IMR-90 (cell line): ENCODE data around the gene PCP2. TPM values are rescaled to one million over a fixed set of nuclear protein-coding genes. Genes with fewer than 3 reads are reported as not detected.

ENCODE experiments used
- ATAC-seq: fragments of 200-7000 bp; cut with Tn5 transposase; 2 replicates; pipeline ENCODE4 v1.9.1; 2020; ENCODE audit warnings: low read depth, mild to moderate bottlenecking, moderate library complexity
- BruUV-seq: library from RNA; stranded (reverse); fragments of 400-500 nt; replicated peaks from 2 replicates; lab custom pipeline; 2021; lab: Mats Ljungman, UMichigan
- CTCF ChIA-PET: fragments of 300-600 bp; formaldehyde crosslinking; extraction: SDS; loops from one replicate; lab custom pipeline; 2021; ENCODE audit warnings: antibody characterized with exemption; lab: Yijun Ruan, JAX
- POLR2A ChIA-PET: fragments of 300-600 bp; sonication (Branson Sonifier 250); formaldehyde crosslinking; loops from one replicate; lab custom pipeline; 2022; ENCODE audit warnings: antibody characterized with exemption; ENCODE audit not compliant: unreplicated experiment; lab: Charles Lee
- DNase-seq: peaks from one replicate; pipeline ENCODE4 v3.0.0; 2013
- H2AFZ ChIP-seq: replicated peaks from 2 replicates; pipeline ENCODE3; 2013; ENCODE audit warnings: low read length, mild to moderate bottlenecking; ENCODE audit not compliant: poor library complexity
- H2AK5ac ChIP-seq: 2 replicates; pipeline ENCODE4 v1.6.1; 2013; ENCODE audit warnings: low read depth, low read length, inconsistent platforms
- H2AK9ac ChIP-seq: replicated peaks from 2 replicates; pipeline ENCODE3; 2013; ENCODE audit warnings: mild to moderate bottlenecking, low read depth, low read length, moderate library complexity; ENCODE audit not compliant: poor library complexity
- H2BK120ac ChIP-seq: 2 replicates; pipeline ENCODE4 v1.6.1; 2013; ENCODE audit warnings: low read depth, low read length, inconsistent platforms
- H2BK15ac ChIP-seq: 3 replicates; pipeline ENCODE4 v1.6.1; 2013; ENCODE audit warnings: low read depth, low read length, inconsistent platforms
- H2BK20ac ChIP-seq: 2 replicates; pipeline ENCODE4 v1.6.1; 2013; ENCODE audit warnings: low read depth, mild to moderate bottlenecking, inconsistent platforms, low read length, moderate library complexity
- H2BK5ac ChIP-seq: 2 replicates; pipeline ENCODE4 v1.6.1; 2013; ENCODE audit warnings: mild to moderate bottlenecking, low read depth, low read length, inconsistent platforms; ENCODE audit not compliant: poor library complexity, severe bottlenecking
- H3K14ac ChIP-seq: replicated peaks from 2 replicates; pipeline ENCODE4 v1.6.1; 2013; ENCODE audit warnings: low read depth, low read length, inconsistent platforms
- H3K18ac ChIP-seq: 2 replicates; pipeline ENCODE4 v1.6.1; 2013; ENCODE audit warnings: low read depth, low read length, control low read depth
- H3K23ac ChIP-seq: 2 replicates; pipeline ENCODE4 v1.6.1; 2013; ENCODE audit warnings: low read depth, low read length, inconsistent platforms
- H3K27ac ChIP-seq: 2 replicates; pipeline ENCODE4 v1.5.1; 2013; ENCODE audit warnings: mild to moderate bottlenecking, control low read depth, low read length; ENCODE audit not compliant: insufficient read depth
- H3K27me3 ChIP-seq: 2 replicates; pipeline ENCODE4 v1.6.1; 2013; ENCODE audit warnings: low read length; ENCODE audit not compliant: control insufficient read depth, insufficient read depth
- H3K36me3 ChIP-seq: 2 replicates; pipeline ENCODE4 v1.6.1; 2013; ENCODE audit warnings: low read length, mixed read lengths; ENCODE audit not compliant: control insufficient read depth, insufficient read depth
- H3K4ac ChIP-seq: 2 replicates; pipeline ENCODE4 v1.6.1; 2013; ENCODE audit warnings: low read depth, low read length, inconsistent platforms
- H3K4me1 ChIP-seq: 2 replicates; pipeline ENCODE4 v1.6.1; 2013; ENCODE audit warnings: low read length, mixed read lengths; ENCODE audit not compliant: control insufficient read depth, insufficient read depth
- H3K4me2 ChIP-seq: 2 replicates; pipeline ENCODE4 v1.6.1; 2013; ENCODE audit warnings: low read depth, mild to moderate bottlenecking, control low read depth, low read length, moderate library complexity
- H3K4me3 ChIP-seq: 2 replicates; pipeline ENCODE4 v1.5.1; 2013; ENCODE audit warnings: low read depth, mild to moderate bottlenecking, control low read depth, low read length, moderate library complexity; ENCODE audit not compliant: insufficient read depth
- H3K56ac ChIP-seq: 2 replicates; pipeline ENCODE4 v1.6.1; 2013; ENCODE audit warnings: low read length, inconsistent platforms; ENCODE audit not compliant: insufficient read depth; ENCODE audit errors: extremely low read depth
- H3K79me1 ChIP-seq, 2 experiments: 2 replicates each; pipeline ENCODE4 v1.6.1; 2013; ENCODE audit warnings: low read length in 2 of 2, inconsistent platforms in 1 of 2, low read depth in 1 of 2
- H3K9ac ChIP-seq: 2 replicates; pipeline ENCODE4 v1.6.1; 2013; ENCODE audit warnings: low read depth, low read length, control low read depth
- H3K9me1 ChIP-seq: 2 replicates; pipeline ENCODE4 v1.6.1; 2013; ENCODE audit warnings: low read length, inconsistent platforms; ENCODE audit not compliant: insufficient read depth
- H3K9me3 ChIP-seq: 2 replicates; pipeline ENCODE4 v1.6.1; 2013; ENCODE audit warnings: low read length; ENCODE audit not compliant: control insufficient read depth, insufficient read depth
- H4K20me1 ChIP-seq: 2 replicates; pipeline ENCODE4 v1.6.1; 2013; ENCODE audit warnings: low read length, inconsistent platforms; ENCODE audit not compliant: insufficient read depth
- H4K5ac ChIP-seq: 2 replicates; pipeline ENCODE4 v1.6.1; 2013; ENCODE audit warnings: mild to moderate bottlenecking, low read depth, low read length, control low read depth
- H4K8ac ChIP-seq, 2 experiments: 2 replicates each; pipeline ENCODE4 v1.6.1; 2013; ENCODE audit warnings: low read depth in 2 of 2, low read length in 2 of 2, control low read depth in 1 of 2, inconsistent platforms in 1 of 2
- H4K91ac ChIP-seq: 2 replicates; pipeline ENCODE4 v1.6.1; 2013; ENCODE audit warnings: low read depth, low read length, inconsistent platforms; ENCODE audit not compliant: insufficient read depth
- CEBPB ChIP-seq: IDR thresholded peaks from 2 replicates; pipeline ENCODE4 v1.6.1; 2012; ENCODE audit warnings: low read depth, low read length, improper control_type of control experiment
- CHD1 ChIP-seq: IDR thresholded peaks from 2 replicates; pipeline ENCODE4 v1.6.1; 2012; ENCODE audit warnings: low read depth, low read length, improper control_type of control experiment
- FOS ChIP-seq: fragments of 150-350 bp; IDR thresholded peaks from 2 replicates; pipeline ENCODE4 v1.6.1; 2016; ENCODE audit warnings: low read depth, low read length
- MAZ ChIP-seq: IDR thresholded peaks from 2 replicates; pipeline ENCODE4 v1.6.1; 2012; ENCODE audit warnings: low read depth, mild to moderate bottlenecking, low read length, improper control_type of control experiment, moderate library complexity, borderline replicate concordance
- MXI1 ChIP-seq: IDR thresholded peaks from 2 replicates; pipeline ENCODE4 v1.6.1; 2012; ENCODE audit warnings: low read depth, mild to moderate bottlenecking, low read length, moderate library complexity, borderline replicate concordance
- NFE2L2 ChIP-seq: fragments of 150-350 bp; IDR thresholded peaks from 2 replicates; pipeline ENCODE4 v1.6.1; 2016; ENCODE audit warnings: low read depth, mild to moderate bottlenecking, low read length
- POLR2A ChIP-seq: IDR thresholded peaks from 2 replicates; pipeline ENCODE4 v1.6.1; 2012; ENCODE audit warnings: mild to moderate bottlenecking, low read depth, low read length
- RAD21 ChIP-seq: IDR thresholded peaks from 2 replicates; pipeline ENCODE4 v1.6.1; 2012; ENCODE audit warnings: low read length, improper control_type of control experiment
- RFX5 ChIP-seq: IDR thresholded peaks from 2 replicates; pipeline ENCODE4 v1.8.0; 2012; ENCODE audit warnings: low read depth, mild to moderate bottlenecking, low read length, moderate library complexity
- SMC3 ChIP-seq: fragments of 150-350 bp; IDR thresholded peaks from 2 replicates; pipeline ENCODE4 v1.6.1; 2016; ENCODE audit warnings: low read depth, mild to moderate bottlenecking, antibody characterized with exemption, low read length, moderate library complexity
- USF2 ChIP-seq: fragments of 150-350 bp; IDR thresholded peaks from 2 replicates; pipeline ENCODE4 v1.6.1; 2017; ENCODE audit warnings: mild to moderate bottlenecking, antibody characterized with exemption, low read length, low read depth
- WGBS, 2 experiments: methylation state at CpG; one replicate each; pipeline versions ENCODE4 v1.1.5 to v1.1.7; 2013; ENCODE audit warnings: missing lambda C conversion rate in 2 of 2; ENCODE audit not compliant: insufficient read length in 1 of 2; ENCODE audit errors: extremely low coverage in 2 of 2; 5-methylcytosine and 5-hydroxymethylcytosine counted together
- dilution Hi-C: fragments of 300-500 bp; cut with HindIII; formaldehyde crosslinking; loops from one replicate; pipeline ENCODE4 v1.14.3; 2018; ENCODE audit warnings: low sequenced_read_pairs; ENCODE audit not compliant: unreplicated experiment
- in situ Hi-C: fragments of 300-500 bp; cut with MboI; formaldehyde crosslinking; loops from 3 replicates; pipeline ENCODE4 v1.14.3; 2019; ENCODE audit warnings: low sequenced_read_pairs, inconsistent platforms, mixed read lengths
- intact Hi-C: fragments of 100-400 bp; cut with micrococcal nuclease; formaldehyde crosslinking; loops from 2 replicates; pipeline ENCODE4 v1.10.0; 2022
- polyA plus RNA-seq, 3 experiments: library from polyadenylated mRNA; depleted of rRNA; stranded (reverse); fragments of >200 nt; gene quantifications; 2 replicates each; pipeline ENCODE4 v1.2.3, GENCODE V29; 2012; ENCODE audit warnings: low replicate concordance in 1 of 3
- total RNA-seq: library from RNA; depleted of rRNA; stranded (reverse); fragments of >200 nt; gene quantifications from 2 replicates; pipeline ENCODE4 v1.2.3, GENCODE V29; 2012

The PCP2 gene
- total and polyA plus RNA-seq, 2 of the 4 experiments (the other 2 are of a cell fraction), result not detected

GRCh38 chr19:7595466-7596133 is 37.9 kb downstream of the PCP2 start, which contains the start of gene CAMSAP3:
Gene CAMSAP3, plus strand, starts transcription at chr19:7595863. Its CDS starts 140 bp downstream, at chr19:7596003.
- Histone ChIP-seq H2AK5ac (no peak within 1 kb of the TSS), H3K56ac (no peak within 1 kb of the TSS), H3K9ac (no peak within 1 kb of the TSS), H3K36me3 (no peaks in the 10 kb centered on the region), H3K9me1 (no peaks in the 10 kb centered on the region), H3K9me3 (no peaks in the 10 kb centered on the region), H4K20me1 (no peaks in the 10 kb centered on the region), H3K18ac (no peak within 1 kb of the TSS), H2BK120ac (no peak within 1 kb of the TSS), H2AK9ac (peak within 1 kb of the TSS; percentile 55), H2BK20ac (no peak within 1 kb of the TSS), H4K8ac (no peak within 1 kb of the TSS), H2BK5ac (no peak within 1 kb of the TSS), H4K91ac (no peak within 1 kb of the TSS), H3K14ac (no peak within 1 kb of the TSS), H3K27ac (no peak within 1 kb of the TSS), H3K4ac (no peak within 1 kb of the TSS), H3K4me1 (no peaks in the 10 kb centered on the region), H3K4me2 (peak within 1 kb of the TSS; percentile 24; the same call in 1 of the 2 replicates), H2AFZ (no peak within 1 kb of the TSS), H4K5ac (no peak within 1 kb of the TSS), H2BK15ac (no peak within 1 kb of the TSS), H3K79me1 (no peaks in the 10 kb centered on the region), H3K23ac (no peak within 1 kb of the TSS), H3K27me3 (peaks cover 39% of the 10 kb centered on the region), H3K4me3 (peak within 1 kb of the TSS; percentile 18; the same call in 1 of the 2 replicates)
- dilution Hi-C loops, result no loop called here
- no peak for TF ChIP-seq USF2
- no peak for TF ChIP-seq CEBPB
- no peak for TF ChIP-seq RAD21
- no peak for TF ChIP-seq NFE2L2
- no peak for TF ChIP-seq FOS
- TF ChIP-seq MAZ, result no peak
- TF ChIP-seq MXI1, result no peak
- no peak for TF ChIP-seq CHD1
- TF ChIP-seq SMC3, result no peak
- TF ChIP-seq RFX5, result no peak
- no peak for TF ChIP-seq POLR2A
- in situ Hi-C loops, result no loop called here
- peak; percentile 62 for ATAC-seq
- DNase-seq, result no peak
- WGBS, 2 experiments, result 10% methylated on average over 6 of the region's 78 CpGs; no CpG with 5 or more reads in 1 of the 2 experiments
- POLR2A ChIA-PET, result no interaction called here
- no TSS peak for BruUV-seq
- intact Hi-C loops, result no loop called here
- CTCF ChIA-PET, result no interaction called here
